DND-41 (cell line): ENCODE data around the gene RHOF.

Experiments used
- CTCF ChIP-seq: IDR thresholded peaks from 2 replicates; pipeline ENCODE4 v1.5.1; 2012; ENCODE audit warnings: borderline replicate concordance, low read length, moderate library complexity, mild to moderate bottlenecking; ENCODE audit not compliant: poor library complexity, severe bottlenecking; ENCODE audit errors: extremely low read depth
- EZH2 ChIP-seq: IDR thresholded peaks from 3 replicates; pipeline ENCODE4 v1.6.1; 2012; ENCODE audit warnings: borderline replicate concordance, low read depth, mild to moderate bottlenecking, moderate library complexity, low read length, inconsistent platforms; ENCODE audit not compliant: severe bottlenecking

- no peak for TF ChIP-seq EZH2
- no peak for TF ChIP-seq CTCF
These were observed 13.3 kb upstream of the RHOF start for GRCh38 chr12:121806546-121807423.
